KOPT-K1 (cell line): Measurements from ENCODE around the gene ANTKMT.

Experiments used
- H3K27ac ChIP-seq: fragments of 200-600 bp; sonication (generic); 2 replicates; pipeline ENCODE4 v1.5.1; 2016; ENCODE audit warnings: antibody characterized with exemption, mild to moderate bottlenecking, low read depth, low read length; ENCODE audit not compliant: poor library complexity, severe bottlenecking
- H3K36me3 ChIP-seq: fragments of 200-600 bp; sonication (generic); 2 replicates; pipeline ENCODE4 v1.5.1; 2017; ENCODE audit warnings: antibody characterized with exemption, mild to moderate bottlenecking, low read length, moderate library complexity; ENCODE audit not compliant: insufficient read depth
- H3K9me3 ChIP-seq: fragments of 200-600 bp; sonication (generic); 2 replicates; pipeline ENCODE4 v1.5.1; 2017; ENCODE audit warnings: antibody characterized with exemption, low read length, mild to moderate bottlenecking; ENCODE audit not compliant: insufficient read depth, poor library complexity, severe bottlenecking

The ANTKMT gene

GRCh38 chr16:678858-679813 lies 41.8 kb upstream of the ANTKMT start:
- Histone ChIP-seq H3K27ac (no peak overlapping the region), H3K36me3 (peaks cover 39% of the 10 kb centered on the region), H3K9me3 (no peaks in the 10 kb centered on the region)

GRCh38 chr16:679814-680624 lies 40.9 kb upstream of the ANTKMT start, which contains the start of gene STUB1:
TSS of gene STUB1 (plus strand) at chr16:680410. CDS start at chr16:680526, 116 bp downstream.
- Histone ChIP-seq H3K36me3 (peaks cover 30% of the 10 kb centered on the region), H3K27ac (peak within 1 kb of the TSS; percentile 72), H3K9me3 (no peaks in the 10 kb centered on the region)

GRCh38 chr16:680625-680945 lies 40.4 kb upstream of the ANTKMT start:
- peak overlapping the region; percentile 72 for H3K27ac ChIP-seq
- H3K36me3 ChIP-seq, result peaks cover 35% of the 10 kb centered on the region

GRCh38 chr16:680967-681745 lies 39.8 kb upstream of the ANTKMT start:
- Histone ChIP-seq H3K9me3 (no peaks in the 10 kb centered on the region), H3K36me3 (peaks cover 41% of the 10 kb centered on the region), H3K27ac (peak overlapping the region; percentile 72)

More at GRCh38 chr16:680625-680945, 40.4 kb upstream of the ANTKMT start:
- H3K9me3 ChIP-seq, result no peaks in the 10 kb centered on the region

GRCh38 chr16:681746-682427 lies 39.1 kb upstream of the ANTKMT start:
- H3K27ac ChIP-seq, result no peak overlapping the region
- H3K36me3 ChIP-seq, result peaks cover 45% of the 10 kb centered on the region
- no peaks in the 10 kb centered on the region for H3K9me3 ChIP-seq

GRCh38 chr16:682493-683395 lies 38.2 kb upstream of the ANTKMT start:
- Histone ChIP-seq H3K27ac (no peak overlapping the region), H3K36me3 (peaks cover 48% of the 10 kb centered on the region), H3K9me3 (no peaks in the 10 kb centered on the region)

- Histone ChIP-seq H3K27ac (peak overlapping the region; percentile 71), H3K36me3 (peaks cover 48% of the 10 kb centered on the region), H3K9me3 (no peaks in the 10 kb centered on the region)
These were observed 37.4 kb upstream of the ANTKMT start for GRCh38 chr16:683396-684070.

GRCh38 chr16:684071-684794 lies 36.7 kb upstream of the ANTKMT start, which contains the start of gene JMJD8:
TSS of gene JMJD8 (minus strand) at chr16:684334. CDS start at chr16:684319, 15 bp downstream.
- Histone ChIP-seq H3K9me3 (no peaks in the 10 kb centered on the region), H3K36me3 (peaks cover 48% of the 10 kb centered on the region), H3K27ac (peak within 1 kb of the TSS; percentile 71)

GRCh38 chr16:684961-685696 lies 35.8 kb upstream of the ANTKMT start:
- H3K9me3 ChIP-seq, result no peaks in the 10 kb centered on the region
- H3K36me3 ChIP-seq, result peaks cover 48% of the 10 kb centered on the region
- no peak overlapping the region for H3K27ac ChIP-seq

GRCh38 chr16:685967-686366 lies 35.0 kb upstream of the ANTKMT start:
- Histone ChIP-seq H3K9me3 (no peaks in the 10 kb centered on the region), H3K27ac (no peak overlapping the region), H3K36me3 (peaks cover 48% of the 10 kb centered on the region)

GRCh38 chr16:686459-687260 lies 34.3 kb upstream of the ANTKMT start:
- H3K27ac ChIP-seq, result no peak overlapping the region
- peaks cover 43% of the 10 kb centered on the region for H3K36me3 ChIP-seq
- H3K9me3 ChIP-seq, result no peaks in the 10 kb centered on the region
